ENCODE data around the gene ZBTB42. TPM values are rescaled to one million over a fixed set of nuclear protein-coding genes. Genes with fewer than 3 reads are reported as not detected.

The ZBTB42 gene
- total and polyA plus RNA-seq, 2 donors (not counting 3 experiments of a cell fraction or from before 2014, with no cell fraction given), result 3.1 to 3.8 TPM

DNA sequence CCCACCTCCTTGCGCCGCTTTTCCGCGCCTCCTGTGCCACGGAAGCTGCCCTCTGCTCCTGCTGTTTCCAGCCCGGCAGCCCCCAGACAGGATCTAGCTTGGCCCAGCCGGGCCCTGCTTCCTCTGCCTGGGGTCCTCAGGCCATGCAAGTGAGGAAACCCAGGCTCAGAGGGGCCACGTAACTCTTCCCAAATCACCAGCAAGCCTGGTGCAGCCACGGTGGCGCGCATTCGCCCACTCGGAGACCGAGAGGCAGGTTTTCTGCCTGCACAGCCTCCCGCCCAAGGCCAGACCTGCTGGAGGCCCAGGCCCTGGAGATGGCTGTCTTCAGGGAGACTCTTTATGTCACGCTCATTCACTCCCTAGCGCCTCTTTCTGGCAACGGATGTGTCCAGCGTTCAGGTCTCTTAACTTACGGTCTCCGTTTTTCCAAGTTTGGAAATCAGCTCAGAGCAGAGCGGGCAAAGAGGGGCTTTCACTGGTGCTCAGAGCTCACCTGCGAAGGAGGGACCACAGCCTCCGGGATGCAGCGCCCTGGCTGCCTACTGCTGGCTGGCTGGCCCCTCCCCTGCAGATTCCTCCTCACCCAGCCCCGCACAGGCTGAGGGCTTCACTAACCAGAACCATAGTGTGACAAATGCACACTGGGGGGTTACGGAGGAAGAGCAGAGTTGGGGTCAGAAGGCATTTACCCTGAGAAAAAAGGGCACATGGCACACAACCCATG is 43.6 kb downstream of the ZBTB42 start:
- H3K27ac ChIP-seq (ENCODE audit: insufficient read depth, low read depth, low read length), result no peak overlapping the region
- no peaks in the 10 kb centered on the region for H3K4me1 ChIP-seq (ENCODE audit: control insufficient read depth, extremely low read depth, insufficient read depth, low read length)
- no peak for TF ChIP-seq POLR2AphosphoS5 (IDR thresholded peaks at IDR 0.05; ENCODE audit: insufficient read depth, low read depth, low read length)
- TF ChIP-seq EZH2 (IDR thresholded peaks at IDR 0.05; ENCODE audit: borderline replicate concordance, low read depth, low read length, severe bottlenecking), result no peak
- TF ChIP-seq GATA2 (IDR thresholded peaks at IDR 0.05; ENCODE audit: insufficient read depth, insufficient read length, low read depth, low read length), result no peak
- TF ChIP-seq MYC (IDR thresholded peaks at IDR 0.05; ENCODE audit: low read depth, low read length), result no peak
- TF ChIP-seq, protein P1, sequence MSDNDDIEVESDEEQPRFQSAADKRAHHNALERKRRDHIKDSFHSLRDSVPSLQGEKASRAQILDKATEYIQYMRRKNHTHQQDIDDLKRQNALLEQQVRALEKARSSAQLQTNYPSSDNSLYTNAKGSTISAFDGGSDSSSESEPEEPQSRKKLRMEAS (IDR thresholded peaks at IDR 0.05; ENCODE audit: insufficient read depth, insufficient read length), result no peak
- no peak for TF ChIP-seq JUN (IDR thresholded peaks at IDR 0.05; ENCODE audit: borderline replicate concordance, insufficient read depth, insufficient read length, low read depth)
- no peak for TF ChIP-seq FOS (IDR thresholded peaks at IDR 0.05; ENCODE audit: borderline replicate concordance, insufficient read depth, low read length)
- TF ChIP-seq, protein P2, sequence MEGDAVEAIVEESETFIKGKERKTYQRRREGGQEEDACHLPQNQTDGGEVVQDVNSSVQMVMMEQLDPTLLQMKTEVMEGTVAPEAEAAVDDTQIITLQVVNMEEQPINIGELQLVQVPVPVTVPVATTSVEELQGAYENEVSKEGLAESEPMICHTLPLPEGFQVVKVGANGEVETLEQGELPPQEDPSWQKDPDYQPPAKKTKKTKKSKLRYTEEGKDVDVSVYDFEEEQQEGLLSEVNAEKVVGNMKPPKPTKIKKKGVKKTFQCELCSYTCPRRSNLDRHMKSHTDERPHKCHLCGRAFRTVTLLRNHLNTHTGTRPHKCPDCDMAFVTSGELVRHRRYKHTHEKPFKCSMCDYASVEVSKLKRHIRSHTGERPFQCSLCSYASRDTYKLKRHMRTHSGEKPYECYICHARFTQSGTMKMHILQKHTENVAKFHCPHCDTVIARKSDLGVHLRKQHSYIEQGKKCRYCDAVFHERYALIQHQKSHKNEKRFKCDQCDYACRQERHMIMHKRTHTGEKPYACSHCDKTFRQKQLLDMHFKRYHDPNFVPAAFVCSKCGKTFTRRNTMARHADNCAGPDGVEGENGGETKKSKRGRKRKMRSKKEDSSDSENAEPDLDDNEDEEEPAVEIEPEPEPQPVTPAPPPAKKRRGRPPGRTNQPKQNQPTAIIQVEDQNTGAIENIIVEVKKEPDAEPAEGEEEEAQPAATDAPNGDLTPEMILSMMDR (IDR thresholded peaks at IDR 0.05; ENCODE audit: extremely low read depth in 1 of 2, insufficient read depth in 1 of 2, low read depth in 1 of 2, low read length in 2 of 2), result no peak
- TF ChIP-seq POLR2A (IDR thresholded peaks at IDR 0.05; ENCODE audit: low read depth, low read length), result no peak
- H3K79me2 ChIP-seq (ENCODE audit: control insufficient read depth, insufficient read depth, low read length), result no peaks in the 10 kb centered on the region
- no TSS peak for BruUV-seq (replicated peaks)
- H3K36me3 ChIP-seq (ENCODE audit: control insufficient read depth in 2 of 2, extremely low read depth in 1 of 2, insufficient read depth in 2 of 2, low read length in 2 of 2), result no peaks in the 10 kb centered on the region
- no peak overlapping the region for H3K9ac ChIP-seq (replicated peaks; ENCODE audit: extremely low read depth, insufficient read depth, low read length)
- H4K20me1 ChIP-seq (replicated peaks; ENCODE audit: control insufficient read depth, extremely low read depth, insufficient read depth, low read length), result no peaks in the 10 kb centered on the region
- H3K4me3 ChIP-seq (replicated peaks in 1 of 3; ENCODE audit: insufficient read depth in 1 of 3, low read depth in 1 of 3, low read length in 3 of 3), result no peak overlapping the region
- intact Hi-C loops (cut with micrococcal nuclease) (no loop called here), dilution Hi-C loops (cut with MboI; ENCODE audit: extremely low pct_ligation_motif_present, low sequenced_read_pairs) (no loop called here)
- no peak overlapping the region for H2AFZ ChIP-seq (ENCODE audit: low read depth, low read length)
- H3K9me3 ChIP-seq (replicated peaks; ENCODE audit: control insufficient read depth, insufficient read depth, low read length), result no peaks in the 10 kb centered on the region
- H3K9me1 ChIP-seq (replicated peaks; ENCODE audit: control insufficient read depth, extremely low read depth, insufficient read depth, low read length), result no peaks in the 10 kb centered on the region
- H3K27me3 ChIP-seq (ENCODE audit: control insufficient read depth in 2 of 2, insufficient read depth in 2 of 2, low read length in 2 of 2), result peaks cover 45 to 55% of the 10 kb centered on the region in 2 experiments
- DNase-seq (ENCODE audit: low read depth, low spot score) (no peak), FAIRE-seq (no peak)
- no peak overlapping the region for H3K4me2 ChIP-seq (ENCODE audit: insufficient read depth, low read length)
- CTCF ChIA-PET, result interaction anchor here (0.6 kb wide), 1 partner anchor 18 kb away, joined by 3 read pairs; no protein-coding TSS in a partner anchor
- POLR2A ChIA-PET, result no interaction called here
